SIG-M5 treated with dmso at 0.1 percent for 504 hours (cell line): ENCODE measurements around the gene MCRIP2.

Source experiments
- DNase-seq: peaks from one replicate; lab custom pipeline; 2025; ENCODE audit not compliant: unreplicated experiment; lab: John Stamatoyannopoulos, UW

MCRIP2 gene

DNA sequence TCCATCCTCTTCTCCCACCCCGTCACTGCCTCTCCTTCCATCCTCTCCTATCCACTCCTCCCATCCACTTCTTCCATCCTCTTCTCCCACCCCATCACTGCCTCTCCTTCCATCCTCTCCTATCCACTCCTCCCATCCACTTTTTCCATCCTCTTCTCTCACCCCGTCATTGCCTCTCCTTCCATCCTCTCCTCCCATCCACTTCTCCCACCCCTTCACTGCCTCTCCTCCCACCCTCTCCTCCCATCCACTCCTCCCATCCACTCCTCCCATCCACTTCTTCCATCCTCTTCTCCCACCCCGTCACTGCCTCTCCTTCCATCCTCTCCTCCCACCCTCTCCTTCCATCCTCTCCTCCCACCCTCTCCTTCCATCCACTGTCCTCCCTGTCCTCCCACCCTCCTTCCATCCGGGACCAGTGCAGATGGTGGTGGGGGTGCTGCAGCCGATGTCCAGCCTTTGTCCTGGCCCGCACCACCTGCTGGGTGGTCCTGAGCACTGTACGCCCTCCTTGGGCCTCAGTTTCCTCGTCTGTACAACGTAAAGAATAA lies 9.7 kb upstream of the MCRIP2 start:
- DNase-seq, result no peak

DNA sequence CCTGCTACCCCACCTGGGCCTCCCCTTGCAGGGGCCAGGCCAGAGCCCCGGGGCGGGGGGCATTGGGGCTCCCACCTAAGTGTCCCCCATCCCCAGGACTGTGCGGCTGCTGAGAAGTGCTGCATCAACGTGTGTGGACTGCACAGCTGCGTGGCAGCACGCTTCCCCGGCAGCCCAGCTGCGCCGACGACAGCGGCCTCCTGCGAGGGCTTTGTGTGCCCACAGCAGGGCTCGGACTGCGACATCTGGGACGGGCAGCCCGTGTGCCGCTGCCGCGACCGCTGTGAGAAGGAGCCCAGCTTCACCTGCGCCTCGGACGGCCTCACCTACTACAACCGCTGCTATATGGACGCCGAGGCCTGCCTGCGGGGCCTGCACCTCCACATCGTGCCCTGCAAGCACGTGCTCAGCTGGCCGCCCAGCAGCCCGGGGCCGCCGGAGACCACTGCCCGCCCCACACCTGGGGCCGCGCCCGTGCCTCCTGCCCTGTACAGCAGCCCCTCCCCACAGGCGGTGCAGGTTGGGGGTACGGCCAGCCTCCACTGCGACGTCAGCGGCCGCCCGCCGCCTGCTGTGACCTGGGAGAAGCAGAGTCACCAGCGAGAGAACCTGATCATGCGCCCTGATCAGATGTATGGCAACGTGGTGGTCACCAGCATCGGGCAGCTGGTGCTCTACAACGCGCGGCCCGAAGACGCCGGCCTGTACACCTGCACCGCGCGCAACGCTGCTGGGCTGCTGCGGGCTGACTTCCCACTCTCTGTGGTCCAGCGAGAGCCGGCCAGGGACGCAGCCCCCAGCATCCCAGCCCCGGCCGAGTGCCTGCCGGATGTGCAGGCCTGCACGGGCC lies 8.9 kb upstream of the MCRIP2 start:
- no peak for DNase-seq

DNA sequence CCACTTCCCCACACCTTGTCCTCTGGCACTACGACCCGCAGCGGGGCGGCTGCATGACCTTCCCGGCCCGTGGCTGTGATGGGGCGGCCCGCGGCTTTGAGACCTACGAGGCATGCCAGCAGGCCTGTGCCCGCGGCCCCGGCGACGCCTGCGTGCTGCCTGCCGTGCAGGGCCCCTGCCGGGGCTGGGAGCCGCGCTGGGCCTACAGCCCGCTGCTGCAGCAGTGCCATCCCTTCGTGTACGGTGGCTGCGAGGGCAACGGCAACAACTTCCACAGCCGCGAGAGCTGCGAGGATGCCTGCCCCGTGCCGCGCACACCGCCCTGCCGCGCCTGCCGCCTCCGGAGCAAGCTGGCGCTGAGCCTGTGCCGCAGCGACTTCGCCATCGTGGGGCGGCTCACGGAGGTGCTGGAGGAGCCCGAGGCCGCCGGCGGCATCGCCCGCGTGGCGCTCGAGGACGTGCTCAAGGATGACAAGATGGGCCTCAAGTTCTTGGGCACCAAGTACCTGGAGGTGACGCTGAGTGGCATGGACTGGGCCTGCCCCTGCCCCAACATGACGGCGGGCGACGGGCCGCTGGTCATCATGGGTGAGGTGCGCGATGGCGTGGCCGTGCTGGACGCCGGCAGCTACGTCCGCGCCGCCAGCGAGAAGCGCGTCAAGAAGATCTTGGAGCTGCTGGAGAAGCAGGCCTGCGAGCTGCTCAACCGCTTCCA lies 8.1 kb upstream of the MCRIP2 start:
- DNase-seq, result no peak

DNA sequence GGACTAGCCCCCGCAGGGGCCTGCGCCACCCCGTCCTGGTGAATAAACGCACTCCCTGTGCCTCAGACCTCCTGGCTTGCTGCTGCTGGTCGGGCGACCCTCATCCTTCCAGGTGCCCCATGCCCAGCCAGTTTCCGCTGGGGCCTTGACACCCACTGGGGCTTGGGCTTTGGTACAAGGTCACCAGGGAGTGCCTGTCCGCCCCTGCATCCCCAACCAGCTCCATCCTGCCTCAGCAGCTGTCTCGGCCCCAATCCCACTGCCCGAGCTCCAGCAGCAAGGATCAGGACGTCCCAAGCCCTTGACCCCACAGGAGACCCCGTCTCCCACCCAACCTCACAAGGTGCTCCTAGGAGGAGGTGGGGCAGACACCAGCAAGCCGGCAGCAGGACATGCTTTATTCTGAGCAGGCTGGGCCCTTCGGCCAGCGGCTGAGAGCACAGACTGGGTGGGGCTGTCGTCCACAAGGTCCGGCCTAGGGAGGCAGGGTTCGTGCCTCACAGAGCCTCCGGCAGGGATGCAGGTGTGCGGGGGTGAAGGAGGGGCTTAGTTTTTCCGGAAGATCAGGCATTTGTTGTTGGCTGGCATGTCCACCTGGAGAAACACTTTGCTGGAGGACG lies 7.5 kb upstream of the MCRIP2 start:
- no peak for DNase-seq

DNA sequence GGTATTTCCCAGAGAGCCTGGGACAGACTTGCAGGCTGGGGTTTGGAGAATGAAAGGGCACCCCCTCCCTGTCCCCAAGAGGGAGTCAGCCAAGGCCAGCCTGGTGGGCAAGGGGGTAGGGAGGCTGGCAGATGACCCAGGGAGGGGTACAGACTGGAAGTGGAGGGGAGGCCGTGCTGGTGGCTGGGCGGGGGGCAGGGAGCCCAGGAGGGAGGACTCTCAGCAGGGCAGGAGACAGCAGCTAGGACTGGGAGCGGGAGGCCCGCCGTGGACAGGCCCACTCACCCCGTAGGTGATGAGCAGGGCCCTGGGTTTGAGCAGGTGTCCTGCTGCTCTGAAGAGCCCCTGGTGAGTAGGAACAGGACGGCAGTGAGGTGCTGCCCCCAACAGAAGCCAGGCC lies 6.6 kb upstream of the MCRIP2 start:
- DNase-seq, result no peak

DNA sequence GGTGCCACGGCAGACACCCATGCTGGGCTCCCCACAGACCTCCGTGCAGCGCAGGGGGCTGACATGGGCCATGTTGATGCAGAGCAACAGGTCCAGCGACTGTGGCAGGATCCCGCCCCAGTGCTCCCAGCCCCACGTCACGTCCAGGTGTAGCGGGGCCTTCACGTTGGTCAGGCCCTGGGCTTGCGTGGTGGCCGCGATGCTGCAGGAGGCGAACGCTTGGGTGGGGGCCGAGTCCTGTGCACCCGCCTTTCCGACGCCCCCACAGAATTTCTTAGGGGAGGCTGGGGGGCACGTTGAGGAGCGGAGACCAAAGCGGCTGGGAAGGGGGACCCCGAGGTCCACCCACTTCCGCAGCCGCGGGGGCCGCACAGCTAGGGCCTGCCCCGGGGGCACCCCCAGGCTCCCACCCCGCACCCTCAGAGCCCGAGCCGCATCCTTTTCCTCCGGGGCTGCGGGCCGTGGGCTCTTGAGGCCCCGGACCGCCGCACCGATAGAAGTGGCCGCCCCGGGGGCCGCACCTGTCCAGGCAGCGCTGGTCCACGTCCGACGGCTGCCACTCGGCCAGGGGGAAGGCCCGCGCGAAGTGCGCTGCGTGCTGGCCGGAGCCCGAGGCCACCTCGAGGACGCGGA lies 5.9 kb upstream of the MCRIP2 start:
- no peak for DNase-seq

DNA sequence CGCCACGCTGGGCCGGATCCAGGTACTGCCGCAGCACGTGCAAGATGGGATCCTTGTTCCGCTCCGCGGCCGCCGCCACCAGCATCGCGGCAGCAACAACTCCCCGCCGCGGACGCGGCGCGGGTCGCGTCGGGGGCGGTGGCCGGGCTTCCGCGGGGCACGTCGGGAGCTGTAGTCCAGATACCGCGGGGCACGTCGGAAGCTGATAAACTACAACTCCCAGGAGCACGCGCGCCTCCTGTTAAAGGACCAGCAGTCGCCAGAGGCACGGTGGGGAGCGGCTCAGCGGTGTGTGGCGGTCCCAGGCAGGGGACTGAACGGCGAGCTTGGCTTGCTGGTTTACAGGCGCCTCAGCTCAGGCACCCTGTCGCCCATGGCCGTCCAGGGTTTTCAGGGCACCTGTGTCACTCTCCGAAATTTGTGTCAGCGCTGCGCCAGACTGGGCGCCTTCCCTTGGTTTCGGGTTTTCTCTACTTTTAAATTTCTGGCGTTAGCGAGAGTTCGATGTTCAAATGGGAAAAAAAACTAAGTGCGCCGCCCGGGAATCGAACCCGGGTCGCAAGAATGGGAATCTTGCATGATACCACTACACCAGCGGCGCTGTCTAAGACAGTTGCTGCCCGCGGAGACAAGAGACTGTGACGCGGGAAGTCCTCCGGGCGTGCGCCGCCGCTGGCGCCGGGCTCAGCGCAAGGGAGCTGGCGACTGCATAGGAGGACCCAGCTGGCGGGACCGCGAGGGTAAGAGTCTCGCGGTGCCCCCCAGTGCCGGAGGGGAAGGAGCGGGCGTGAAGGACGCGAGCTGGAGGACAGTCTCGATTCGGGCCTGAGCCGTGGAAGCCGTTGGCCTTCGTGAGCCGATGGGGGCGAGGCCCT lies 5.2 kb upstream of the MCRIP2 start, which contains the start of gene METTL26:
TSS of gene METTL26 (minus strand) at position 100 of the 875 bp plus-strand sequence. CDS start at position 85, 15 bp downstream.
- DNase-seq, result peak; percentile 94

DNA sequence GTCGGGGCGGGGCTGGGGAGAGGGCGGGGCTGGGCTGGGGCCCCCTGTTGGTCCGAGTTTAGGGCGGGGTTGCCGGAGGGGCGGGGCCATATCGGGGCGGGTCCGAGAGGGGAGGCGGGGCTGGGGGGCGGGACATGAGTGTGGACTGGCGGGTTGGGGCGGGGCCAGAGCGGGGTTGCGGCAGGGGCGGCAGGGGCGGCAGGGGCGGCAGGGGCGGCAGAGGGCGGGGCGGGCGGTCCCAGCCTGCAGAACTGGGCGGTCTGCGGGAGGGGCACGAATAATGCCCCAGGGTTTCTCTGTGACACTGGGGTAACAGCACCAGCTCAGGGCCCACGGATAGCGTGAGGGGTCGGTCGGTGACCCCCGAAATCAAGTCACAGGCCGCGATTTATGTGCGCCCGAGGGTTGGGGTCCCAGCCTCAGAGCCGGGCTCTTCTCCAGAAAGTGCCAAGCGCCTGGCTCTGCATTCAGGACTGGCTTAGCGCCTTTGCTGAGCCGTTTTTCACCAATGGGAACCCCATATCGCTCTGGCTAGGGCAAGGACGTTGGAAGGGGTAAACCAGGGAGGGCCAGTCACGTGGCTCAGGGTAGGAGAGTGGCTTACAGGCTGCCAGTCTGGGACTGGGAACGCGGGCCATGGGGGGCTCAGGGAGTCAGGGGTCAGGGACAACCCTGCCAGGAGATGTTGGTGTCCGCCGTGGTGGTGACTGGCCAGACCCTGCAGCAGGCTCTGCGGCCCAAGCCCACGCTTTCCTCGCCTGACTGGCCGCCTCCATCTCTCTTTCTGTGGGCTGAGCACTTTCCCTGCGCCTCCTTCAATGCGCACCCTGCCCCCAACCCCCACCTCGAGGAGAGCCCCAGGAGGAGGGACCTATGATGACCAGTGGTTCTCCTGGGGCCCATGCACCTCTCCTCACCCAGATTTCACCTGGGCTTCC lies 4.3 kb upstream of the MCRIP2 start:
- DNase-seq, result peak; percentile 80

DNA sequence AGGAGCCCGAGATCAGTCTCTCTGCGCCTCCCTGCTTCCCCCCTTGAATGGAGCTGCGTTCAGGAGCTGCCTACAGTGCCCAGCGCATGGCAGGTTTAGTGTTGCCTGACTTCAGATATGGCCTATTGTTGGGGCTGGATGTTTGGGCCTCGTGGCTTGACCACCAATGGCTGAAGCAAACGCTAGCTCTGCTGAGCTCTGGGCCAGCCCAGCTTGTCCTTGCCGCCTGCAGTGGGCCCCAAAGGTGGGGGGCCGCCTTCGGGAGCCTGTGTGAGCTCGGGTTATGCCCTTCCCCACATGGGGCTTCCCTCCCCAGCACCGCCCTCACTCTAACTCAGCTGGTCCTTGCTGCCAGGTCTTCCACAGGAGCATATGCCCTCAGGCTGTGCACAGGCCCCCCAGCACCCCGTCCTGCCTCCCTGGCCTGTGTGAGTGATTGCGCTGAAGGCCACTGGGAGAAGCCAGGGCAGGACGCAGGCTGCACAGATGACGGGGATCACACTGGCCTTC lies 3.5 kb upstream of the MCRIP2 start:
- no peak for DNase-seq

DNA sequence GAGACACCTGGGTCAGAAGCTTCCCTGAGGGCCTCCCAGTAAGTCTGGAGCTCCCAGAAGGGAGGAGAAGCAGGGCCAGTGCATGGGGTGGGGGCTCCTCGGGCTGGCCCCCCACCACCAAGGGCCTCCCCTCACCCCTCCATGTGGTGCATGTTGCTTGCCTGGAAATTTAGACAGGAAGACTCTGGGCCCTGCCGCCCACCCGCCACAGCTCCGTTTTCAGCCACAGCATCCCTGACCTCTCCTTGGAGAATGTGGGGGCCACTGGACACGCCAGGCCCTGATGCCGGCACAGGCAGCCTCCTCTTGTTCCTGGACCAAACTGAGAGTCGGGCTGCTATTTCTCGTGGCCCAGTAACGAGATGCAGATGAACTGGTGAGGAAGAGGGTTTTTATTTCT lies 2.8 kb upstream of the MCRIP2 start:
- DNase-seq, result no peak

DNA sequence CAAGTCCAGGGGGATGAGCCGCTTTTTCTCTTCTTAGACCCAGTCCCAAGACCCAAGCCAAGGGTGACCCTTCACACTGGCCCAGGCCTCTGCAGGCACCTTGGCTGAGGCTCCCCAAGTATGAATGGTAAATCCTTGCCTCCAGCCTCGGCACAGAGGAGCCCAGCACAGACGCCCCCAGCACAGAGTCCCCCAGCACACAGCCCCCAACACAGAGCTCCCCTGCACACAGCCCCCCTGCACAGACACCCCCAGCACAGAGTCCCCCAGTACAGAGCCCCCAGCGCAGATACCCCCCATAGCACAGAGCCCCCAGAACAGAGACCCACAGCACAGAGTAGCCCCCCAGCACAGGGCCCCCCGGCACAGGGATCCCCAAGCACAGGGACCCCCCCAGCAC lies 1.0 kb upstream of the MCRIP2 start:
- no peak for DNase-seq

DNA sequence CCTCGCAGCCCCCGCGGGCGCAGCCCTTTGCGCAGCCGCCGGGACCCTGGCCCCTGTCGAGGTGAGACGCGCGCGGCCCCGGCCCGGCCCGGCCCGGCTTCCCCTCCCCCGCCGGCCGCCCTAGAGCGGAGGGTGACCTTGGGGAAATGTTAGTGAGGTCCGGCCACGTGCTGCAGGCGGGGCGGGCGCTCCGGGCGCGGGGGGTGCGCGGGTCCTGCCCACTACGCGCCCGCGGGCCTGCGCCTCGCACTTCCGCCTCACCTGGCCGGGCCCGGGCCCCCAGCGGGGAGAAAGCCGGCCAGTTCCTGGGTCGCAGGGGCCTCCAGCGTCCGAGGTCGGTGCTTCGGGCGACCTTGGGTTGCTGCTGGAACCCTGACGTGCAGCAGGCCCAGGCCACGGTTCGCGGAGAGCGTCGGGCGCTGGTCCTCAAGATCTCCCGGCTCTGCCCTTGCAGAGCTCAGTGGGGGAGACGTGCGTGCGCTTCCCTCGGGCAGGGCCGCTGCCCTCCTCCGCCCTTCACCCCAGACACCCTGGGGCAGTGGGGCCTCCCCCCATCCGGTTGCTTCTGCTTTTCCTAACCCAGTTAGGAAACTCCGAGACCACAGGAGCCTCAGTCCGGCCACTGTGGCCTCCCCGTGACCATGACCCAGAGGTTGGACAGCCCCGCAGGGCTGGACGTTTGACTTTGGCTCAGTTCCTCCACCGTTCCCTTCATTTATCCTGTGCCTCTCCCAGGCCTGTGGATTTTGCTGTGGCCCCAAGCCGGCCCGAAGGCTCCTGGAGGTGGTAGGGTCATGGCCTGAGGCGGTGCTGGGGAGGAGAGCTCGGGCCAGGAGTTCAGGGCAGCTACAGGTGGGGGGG lies 791 bp downstream of the MCRIP2 start:
- DNase-seq, result peak; percentile 58

DNA sequence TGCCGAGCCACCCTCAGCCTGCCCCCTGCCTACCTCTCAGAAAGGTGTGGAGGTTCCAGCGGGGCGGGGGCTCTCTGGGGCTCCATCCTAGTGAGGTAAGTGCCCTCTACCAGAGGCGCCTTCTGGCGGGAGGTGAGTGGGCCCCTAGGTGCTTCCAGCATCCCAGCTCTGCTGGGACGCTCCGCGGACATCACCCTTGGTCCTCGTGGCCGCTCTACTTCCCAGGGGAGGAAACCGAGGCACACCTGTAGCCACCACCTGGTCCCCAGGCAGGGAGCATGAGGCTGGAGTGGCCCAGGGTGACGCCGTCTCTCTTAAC lies 1.4 kb downstream of the MCRIP2 start:
- DNase-seq, result no peak

DNA sequence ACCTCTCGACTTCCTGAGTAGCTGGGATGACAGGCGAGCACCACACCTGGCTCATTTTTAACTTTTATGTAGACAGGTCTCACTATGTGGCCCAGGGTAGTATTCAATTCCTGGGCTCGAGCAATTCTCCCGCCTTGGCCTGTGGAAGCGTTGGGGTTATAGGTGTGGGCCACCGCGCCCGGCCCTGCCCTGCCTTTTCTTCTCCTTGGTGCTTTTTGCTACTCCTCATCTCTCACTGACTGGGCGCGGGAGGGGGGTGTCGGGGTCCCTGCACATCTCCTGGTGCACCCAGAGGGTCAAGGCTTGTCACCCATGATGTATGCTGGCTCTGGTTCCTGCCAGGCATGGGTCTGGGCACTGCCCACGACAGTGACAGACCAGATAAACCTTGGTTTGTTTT lies 2.9 kb downstream of the MCRIP2 start:
- DNase-seq, result no peak

DNA sequence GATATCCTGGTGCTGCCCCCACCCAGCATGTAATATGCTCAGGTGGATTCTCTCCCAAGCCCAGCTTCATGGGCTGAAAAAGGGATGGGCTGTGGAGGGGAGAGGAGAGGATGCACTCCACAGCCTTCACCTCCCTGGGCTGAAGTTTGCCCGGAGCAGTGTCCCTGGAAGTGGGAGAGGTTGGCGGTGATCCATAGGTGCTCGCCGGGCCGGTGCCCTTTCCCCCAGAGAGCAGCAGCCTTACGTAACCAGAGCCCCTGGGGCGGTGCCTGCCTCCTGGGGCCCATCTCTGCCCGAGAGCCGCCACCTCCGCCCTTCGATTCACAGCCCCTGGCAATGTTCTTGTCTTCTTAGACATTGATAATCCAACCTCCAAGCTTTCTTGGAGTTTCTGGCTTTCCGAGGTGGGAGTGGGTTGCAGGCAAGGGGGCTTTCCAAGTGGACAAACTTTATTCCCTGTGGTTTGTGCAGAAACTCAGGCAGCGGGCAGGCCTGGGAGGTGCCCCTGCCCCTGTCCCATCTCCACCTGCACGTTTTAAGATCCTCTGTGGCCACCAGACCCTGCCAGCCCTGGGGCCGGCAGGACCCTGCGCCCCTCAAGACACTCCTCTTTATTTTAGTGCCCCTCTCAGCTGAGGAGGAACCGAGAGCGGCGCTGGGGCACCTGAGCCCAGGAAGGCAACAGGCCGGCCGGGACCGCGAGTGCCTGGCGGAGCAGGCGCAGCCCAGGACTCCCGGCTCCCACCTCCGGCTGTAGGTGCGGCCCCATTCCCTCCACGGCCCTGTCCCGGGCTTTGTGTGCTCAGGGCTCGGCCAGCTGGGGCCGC lies 4.4 kb downstream of the MCRIP2 start:
- no peak for DNase-seq

DNA sequence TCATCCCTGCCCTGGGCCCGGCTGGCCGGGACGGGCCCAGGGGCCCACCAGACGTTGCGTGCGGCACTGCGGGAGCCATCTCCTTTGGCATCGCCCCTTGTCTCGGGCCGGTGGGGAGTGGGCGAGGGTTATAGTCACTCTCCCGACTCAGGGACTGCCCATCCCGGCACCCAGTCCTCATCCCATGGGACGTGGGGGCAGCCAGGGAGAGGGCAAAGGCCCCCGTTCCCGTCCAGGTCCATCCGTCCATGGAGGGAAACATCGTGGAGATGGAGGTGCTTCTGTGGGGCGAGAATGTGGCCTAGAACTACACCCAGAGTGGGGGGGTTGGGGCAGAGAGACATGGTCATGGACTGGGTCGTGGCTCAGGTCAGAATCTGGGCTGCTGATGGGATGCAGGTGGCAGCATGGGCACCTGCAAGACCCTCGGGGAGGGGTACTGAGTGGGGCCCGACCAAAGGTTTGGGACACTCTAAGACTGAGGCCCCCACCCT lies 5.1 kb downstream of the MCRIP2 start:
- DNase-seq, result no peak
